Activated T-cell treated with anti-CD3 and anti-CD28 coated beads, Interleukin-2, amount 50 U/mL, for 24 hours (primary cell): ENCODE data around the gene PSMD9.

Source experiments
- DNase-seq: peaks from one replicate; pipeline ENCODE4 v3.0.0-alpha.2; 2020
- H3K27ac Mint-ChIP-seq: 2 replicates; pipeline ENCODE4 v1.8.0; 2020; ENCODE audit warnings: mild to moderate bottlenecking, mixed read lengths
- H3K27me3 Mint-ChIP-seq: 2 replicates; pipeline ENCODE4 v1.8.0; 2020; ENCODE audit warnings: mixed read lengths
- H3K36me3 Mint-ChIP-seq: 2 replicates; pipeline ENCODE4 v1.8.0; 2020; ENCODE audit warnings: low read depth, mixed read lengths
- H3K4me1 Mint-ChIP-seq: 2 replicates; pipeline ENCODE4 v1.8.0; 2020; ENCODE audit warnings: low read depth, mixed read lengths
- H3K4me3 Mint-ChIP-seq: 2 replicates; pipeline ENCODE4 v1.8.0; 2020; ENCODE audit warnings: mild to moderate bottlenecking, moderate library complexity, mixed read lengths
- H3K9me3 Mint-ChIP-seq: 2 replicates; pipeline ENCODE4 v1.8.0; 2020; ENCODE audit warnings: mixed read lengths

Gene PSMD9

DNA sequence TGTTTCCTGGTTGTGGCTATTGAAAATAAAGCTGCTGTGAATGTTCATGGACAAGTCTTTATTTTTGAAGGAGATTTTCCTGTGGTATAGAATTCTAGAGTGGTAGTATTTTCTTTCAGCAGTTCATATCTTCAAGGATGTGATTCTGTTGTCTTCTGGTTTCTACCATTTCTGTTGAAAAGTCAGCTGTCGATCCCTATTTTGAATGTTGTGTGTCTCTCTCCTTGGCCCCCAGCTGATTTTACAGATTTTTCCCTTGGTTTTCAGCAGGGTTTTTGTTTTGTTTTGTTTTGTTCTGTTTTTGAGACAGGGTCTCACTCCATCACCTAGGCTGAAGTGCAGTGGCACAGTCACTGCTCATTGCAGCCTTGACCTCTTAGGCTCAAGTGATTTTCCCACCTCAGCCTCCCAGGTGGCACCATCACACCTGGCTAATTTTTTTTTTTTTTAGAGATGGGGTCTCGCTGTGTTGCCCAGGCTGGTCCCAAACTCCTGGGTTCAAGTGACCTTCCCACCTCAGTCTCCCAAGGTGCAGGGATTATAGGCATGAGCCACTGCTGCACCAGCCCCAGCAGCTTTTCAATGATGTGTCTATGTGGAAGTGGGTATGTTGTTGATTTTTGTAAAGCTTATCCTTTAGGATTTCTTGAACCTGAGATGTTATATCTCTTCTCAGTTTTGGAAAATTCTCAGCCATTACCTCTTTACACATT, 57.9 kb downstream of the PSMD9 start:
- Mint-ChIP-seq H3K36me3 (no peaks in the 10 kb centered on the region), H3K4me1 (no peaks in the 10 kb centered on the region), H3K27ac (no peak overlapping the region), H3K27me3 (no peaks in the 10 kb centered on the region), H3K4me3 (no peak overlapping the region), H3K9me3 (no peaks in the 10 kb centered on the region)
- DNase-seq: no peak

DNA sequence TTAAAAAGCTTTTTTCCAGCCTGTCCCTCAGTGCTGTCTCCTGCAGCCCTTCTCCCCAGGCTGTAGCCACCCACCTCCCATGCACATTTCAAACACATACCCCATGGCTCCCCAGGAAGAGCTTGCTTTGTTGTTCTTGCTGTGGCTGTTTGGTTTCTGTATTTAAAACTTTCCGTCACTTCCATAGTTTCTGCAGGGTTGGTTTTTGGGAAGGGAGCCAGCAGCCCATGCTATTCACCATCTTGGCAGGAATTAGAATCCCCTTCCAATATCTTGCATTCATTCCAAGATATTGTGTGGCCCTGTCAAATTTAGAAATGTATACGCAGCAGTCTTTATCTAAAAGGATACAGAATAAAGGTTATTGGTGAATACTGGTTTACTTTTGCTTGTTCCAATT, 59.4 kb downstream of the PSMD9 start:
- no peaks in the 10 kb centered on the region for H3K4me1 Mint-ChIP-seq
- no peak overlapping the region for H3K4me3 Mint-ChIP-seq
- no peaks in the 10 kb centered on the region for H3K27me3 Mint-ChIP-seq
- H3K27ac Mint-ChIP-seq: no peak overlapping the region
- no peak for DNase-seq
- H3K9me3 Mint-ChIP-seq: no peaks in the 10 kb centered on the region
- H3K36me3 Mint-ChIP-seq: no peaks in the 10 kb centered on the region

- Mint-ChIP-seq H3K36me3 (no peaks in the 10 kb centered on the region), H3K27me3 (no peaks in the 10 kb centered on the region), H3K4me1 (no peaks in the 10 kb centered on the region), H3K4me3 (no peak overlapping the region), H3K27ac (no peak overlapping the region), H3K9me3 (no peaks in the 10 kb centered on the region)
- no peak for DNase-seq
These were observed 61.2 kb downstream of the PSMD9 start for GRCh38 chr12:121949648-121950397.

DNA sequence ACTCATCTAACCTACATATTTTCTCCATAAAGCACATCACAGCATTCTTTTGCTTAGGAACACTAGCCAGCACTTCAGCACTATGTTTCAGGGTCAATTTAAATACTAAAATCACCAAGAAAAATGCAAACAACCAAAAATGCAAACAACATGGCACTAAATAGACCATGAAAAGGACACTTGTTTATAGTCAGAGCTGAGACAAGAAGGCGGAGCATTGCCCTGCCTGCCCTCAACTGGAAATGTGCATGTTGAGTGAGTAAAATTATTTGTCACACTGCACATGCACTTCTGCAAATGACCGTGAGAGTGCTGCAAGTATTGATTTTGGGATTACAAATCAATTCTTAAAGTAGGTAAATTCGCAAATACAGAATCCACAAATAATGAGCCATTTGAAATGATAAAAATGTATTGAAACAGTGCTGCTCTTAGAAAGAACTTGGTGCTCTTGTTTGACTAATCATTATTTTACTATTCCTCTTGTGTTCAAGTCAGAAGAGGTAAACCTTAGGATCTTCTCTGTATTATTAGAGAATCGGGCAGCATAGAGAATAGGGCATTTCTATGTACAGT, 64.6 kb downstream of the PSMD9 start:
- Mint-ChIP-seq H3K4me1 (no peaks in the 10 kb centered on the region), H3K4me3 (no peak overlapping the region), H3K36me3 (no peaks in the 10 kb centered on the region), H3K27ac (no peak overlapping the region), H3K9me3 (no peaks in the 10 kb centered on the region), H3K27me3 (no peaks in the 10 kb centered on the region)
- DNase-seq: no peak

DNA sequence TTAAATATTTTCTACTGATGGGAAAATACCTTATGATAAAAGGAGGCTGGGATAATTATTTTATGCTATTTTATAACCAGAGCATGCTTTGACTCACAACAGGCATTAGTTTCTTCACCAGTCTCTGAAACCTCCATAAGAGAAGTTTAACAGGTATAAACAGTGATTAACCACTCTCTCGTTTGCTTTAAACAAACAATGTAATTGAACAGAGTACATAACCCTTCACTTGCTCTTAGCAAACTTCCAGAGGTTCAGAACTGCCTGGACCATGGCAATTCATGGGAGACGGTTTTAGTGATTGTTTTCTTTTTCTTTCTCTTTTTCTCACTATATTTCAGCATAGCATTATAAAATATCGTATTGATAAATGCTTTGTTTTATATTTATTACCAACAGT, 65.1 kb downstream of the PSMD9 start:
- Mint-ChIP-seq H3K36me3 (no peaks in the 10 kb centered on the region), H3K27ac (no peak overlapping the region), H3K4me1 (no peaks in the 10 kb centered on the region), H3K4me3 (no peak overlapping the region), H3K9me3 (no peaks in the 10 kb centered on the region), H3K27me3 (no peaks in the 10 kb centered on the region)
- no peak for DNase-seq

GRCh38 chr12:121955258-121956237, 67.0 kb downstream of the PSMD9 start:
- H3K9me3 Mint-ChIP-seq: no peaks in the 10 kb centered on the region
- H3K27me3 Mint-ChIP-seq: no peaks in the 10 kb centered on the region
- no peak overlapping the region for H3K4me3 Mint-ChIP-seq
- H3K27ac Mint-ChIP-seq: no peak overlapping the region
- no peak for DNase-seq
- H3K36me3 Mint-ChIP-seq: no peaks in the 10 kb centered on the region
- H3K4me1 Mint-ChIP-seq: no peaks in the 10 kb centered on the region

DNA sequence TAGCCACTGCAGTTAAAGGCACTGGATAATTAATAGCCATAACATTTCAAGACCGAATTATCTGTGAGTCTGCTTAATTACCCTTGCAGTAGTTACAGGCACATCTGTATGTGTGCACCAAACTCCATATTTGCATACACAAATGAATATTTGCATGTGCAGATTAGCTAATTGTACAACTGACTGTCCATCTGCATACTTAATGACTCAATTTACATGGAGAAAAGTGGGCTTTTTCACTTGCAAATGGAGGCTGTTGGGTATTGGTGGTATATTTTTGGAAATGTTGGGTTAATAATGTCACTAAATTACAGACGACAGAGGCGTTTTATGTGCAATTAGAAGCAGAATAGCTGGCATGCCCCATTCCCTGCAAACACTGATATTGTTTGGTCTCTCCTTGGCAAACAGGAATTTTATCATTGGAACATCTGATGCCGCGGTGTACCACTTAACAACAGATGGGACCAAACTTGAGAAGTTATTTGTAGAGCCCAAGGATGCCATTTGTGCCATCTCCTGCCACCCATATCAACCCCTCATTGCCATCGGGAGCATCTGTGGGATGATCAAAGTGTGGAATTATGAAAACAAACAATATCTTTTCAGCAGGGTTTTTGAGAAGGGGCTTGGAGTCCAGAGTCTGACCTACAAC, 69.4 kb downstream of the PSMD9 start:
- DNase-seq: no peak
- no peaks in the 10 kb centered on the region for H3K27me3 Mint-ChIP-seq
- no peak overlapping the region for H3K4me3 Mint-ChIP-seq
- H3K9me3 Mint-ChIP-seq: no peaks in the 10 kb centered on the region
- H3K27ac Mint-ChIP-seq: no peak overlapping the region
- no peaks in the 10 kb centered on the region for H3K4me1 Mint-ChIP-seq
- no peaks in the 10 kb centered on the region for H3K36me3 Mint-ChIP-seq

- Mint-ChIP-seq H3K4me1 (no peaks in the 10 kb centered on the region), H3K27me3 (no peaks in the 10 kb centered on the region), H3K36me3 (no peaks in the 10 kb centered on the region), H3K9me3 (no peaks in the 10 kb centered on the region), H3K4me3 (no peak overlapping the region), H3K27ac (no peak overlapping the region)
- DNase-seq: no peak
These were observed 70.1 kb downstream of the PSMD9 start for GRCh38 chr12:121958541-121959240.

DNA sequence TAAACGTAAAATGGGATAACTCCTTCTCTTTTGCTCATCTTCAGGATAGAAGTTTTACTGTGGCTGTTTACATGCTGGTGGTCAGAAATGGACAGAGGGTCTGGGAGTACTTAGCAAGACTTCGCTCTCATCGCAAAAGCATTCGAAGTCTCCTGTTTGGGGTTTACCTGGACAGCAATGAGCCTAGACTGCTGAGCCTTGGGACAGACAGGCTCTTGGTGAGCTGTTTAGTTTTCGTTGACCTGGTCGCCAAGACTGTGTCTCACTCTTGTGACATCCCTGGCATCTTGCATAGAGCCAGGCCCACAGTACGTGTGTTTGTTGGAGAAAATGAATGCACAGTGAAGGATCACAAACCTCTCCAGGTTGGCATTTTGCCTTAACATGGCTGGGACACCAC, 72.0 kb downstream of the PSMD9 start:
- H3K4me1 Mint-ChIP-seq: no peaks in the 10 kb centered on the region
- no peaks in the 10 kb centered on the region for H3K27me3 Mint-ChIP-seq
- DNase-seq: no peak
- no peaks in the 10 kb centered on the region for H3K36me3 Mint-ChIP-seq
- H3K27ac Mint-ChIP-seq: no peak overlapping the region
- H3K4me3 Mint-ChIP-seq: no peak overlapping the region
- H3K9me3 Mint-ChIP-seq: no peaks in the 10 kb centered on the region

DNA sequence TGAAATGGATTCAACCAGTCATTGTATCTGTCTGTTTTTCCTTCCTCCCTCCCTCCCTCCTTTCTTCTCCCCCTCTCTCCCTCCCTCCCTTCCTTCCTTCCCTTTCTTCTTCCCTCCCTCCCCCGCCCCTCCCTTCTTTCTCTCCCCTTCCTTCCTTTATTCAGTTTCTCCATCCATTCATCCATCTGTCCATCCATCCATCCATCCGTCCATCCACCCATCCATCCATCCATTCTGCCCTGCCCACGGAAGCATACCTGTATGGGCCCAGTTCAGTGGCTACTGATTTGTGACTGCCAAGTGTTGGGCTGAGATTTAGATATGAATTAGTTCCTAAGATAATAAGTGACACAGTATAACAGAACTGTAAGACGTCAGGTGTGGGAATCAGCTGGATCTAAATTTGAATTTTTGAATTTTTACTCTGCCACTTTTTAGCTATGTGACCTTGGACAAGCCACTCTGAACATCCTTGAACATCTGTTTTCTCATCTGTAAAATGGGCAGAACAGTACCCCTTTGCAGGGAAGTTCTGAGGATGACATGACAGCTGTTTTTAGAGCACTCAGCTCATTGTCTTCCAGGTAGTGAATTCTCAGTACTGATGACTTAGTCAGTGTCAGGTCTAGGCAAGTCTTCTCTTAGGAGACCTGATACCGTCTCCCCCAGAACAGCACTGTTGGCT, 72.7 kb downstream of the PSMD9 start:
- H3K27me3 Mint-ChIP-seq: no peaks in the 10 kb centered on the region
- no peaks in the 10 kb centered on the region for H3K9me3 Mint-ChIP-seq
- H3K4me1 Mint-ChIP-seq: no peaks in the 10 kb centered on the region
- no peak overlapping the region for H3K27ac Mint-ChIP-seq
- no peaks in the 10 kb centered on the region for H3K36me3 Mint-ChIP-seq
- no peak for DNase-seq
- no peak overlapping the region for H3K4me3 Mint-ChIP-seq

GRCh38 chr12:121963341-121964018, 74.9 kb downstream of the PSMD9 start:
- no peak for DNase-seq
- Mint-ChIP-seq H3K4me3 (no peak overlapping the region), H3K9me3 (no peaks in the 10 kb centered on the region), H3K27ac (no peak overlapping the region), H3K4me1 (no peaks in the 10 kb centered on the region), H3K36me3 (no peaks in the 10 kb centered on the region), H3K27me3 (no peaks in the 10 kb centered on the region)

GRCh38 chr12:121964813-121965643, 76.4 kb downstream of the PSMD9 start:
- H3K27me3 Mint-ChIP-seq: no peaks in the 10 kb centered on the region
- no peaks in the 10 kb centered on the region for H3K4me1 Mint-ChIP-seq
- no peak overlapping the region for H3K4me3 Mint-ChIP-seq
- no peak for DNase-seq
- H3K9me3 Mint-ChIP-seq: no peaks in the 10 kb centered on the region
- no peak overlapping the region for H3K27ac Mint-ChIP-seq
- H3K36me3 Mint-ChIP-seq: no peaks in the 10 kb centered on the region
